GM12892 (cell line): ENCODE measurements around the gene TMEM8B.

Source experiments
- POLR2A ChIP-seq: IDR thresholded peaks from 2 replicates; pipeline ENCODE4 v1.6.1; 2011; ENCODE audit warnings: low read depth, low read length, control low read depth
- POLR2AphosphoS5 ChIP-seq: IDR thresholded peaks from 2 replicates; pipeline ENCODE4 v1.6.1; 2011; ENCODE audit warnings: low read depth, low read length, control low read depth

- TF ChIP-seq POLR2AphosphoS5 (peak; percentile 38; the same call in 1 of the 2 replicates), POLR2A (peak; percentile 32; the same call in 1 of the 2 replicates)
Measured at GRCh38 chr9:35812025-35812602, 16.9 kb upstream of the TMEM8B start, which contains the start of gene SPAG8.
